GM18508 (cell line): ENCODE results near the gene MAEA.
A peak's percentile ranks its signal among the peaks of the same experiment; 100 is the strongest.

Experiments
- ATAC-seq: cut with Tn5 transposase; IDR thresholded peaks from one replicate; pipeline ENCODE4 v1.9.1; 2021; ENCODE audit warnings: moderate number of reproducible peaks; ENCODE audit not compliant: insufficient read depth, unreplicated experiment

The MAEA gene

GRCh38 chr4:1298461-1298860, 8.8 kb downstream of the MAEA start:
- ATAC-seq, result no peak

- ATAC-seq, result no peak
Observed at GRCh38 chr4:1299301-1299860, 9.7 kb downstream of the MAEA start.

- no peak for ATAC-seq
Observed at GRCh38 chr4:1300466-1301455, 11.1 kb downstream of the MAEA start.

GRCh38 chr4:1302159-1302558, 12.5 kb downstream of the MAEA start:
- ATAC-seq, result no peak

- ATAC-seq, result no peak
Observed at GRCh38 chr4:1305261-1305711, 15.6 kb downstream of the MAEA start.

- no peak for ATAC-seq
Observed at GRCh38 chr4:1305781-1306455, 16.2 kb downstream of the MAEA start.

GRCh38 chr4:1307951-1308735, 18.5 kb downstream of the MAEA start:
- ATAC-seq, result no peak

GRCh38 chr4:1309261-1310010, 19.7 kb downstream of the MAEA start:
- peak; percentile 46 for ATAC-seq

GRCh38 chr4:1310031-1310795, 20.5 kb downstream of the MAEA start:
- ATAC-seq, result no peak

GRCh38 chr4:1310796-1311631, 21.3 kb downstream of the MAEA start:
- ATAC-seq, result no peak

GRCh38 chr4:1312821-1313640, 23.3 kb downstream of the MAEA start:
- no peak for ATAC-seq

GRCh38 chr4:1315306-1315705, 25.6 kb downstream of the MAEA start:
- no peak for ATAC-seq

GRCh38 chr4:1315836-1316536, 26.3 kb downstream of the MAEA start:
- ATAC-seq, result no peak

GRCh38 chr4:1316537-1317168, 27.0 kb downstream of the MAEA start:
- no peak for ATAC-seq

- ATAC-seq, result no peak
Observed at GRCh38 chr4:1317177-1318045, 27.7 kb downstream of the MAEA start.
